Loucy (cell line): Measurements from ENCODE around the gene TSPAN10.
"Not testable (repeated sequence)": the region's sequence is repeated elsewhere in the genome, so short reads cannot be mapped to it uniquely, and the experiment has no call there.

Experiments
- H2AFZ ChIP-seq: fragments of 200-600 bp; sonication (generic); 2 replicates; pipeline ENCODE4 v1.6.0; 2016; ENCODE audit warnings: antibody characterized with exemption, mild to moderate bottlenecking, low read length, moderate library complexity
- H3F3A ChIP-seq: fragments of 200-600 bp; 2 replicates; pipeline ENCODE4 v1.6.0; 2016; ENCODE audit warnings: antibody characterized with exemption, low read depth, mild to moderate bottlenecking
- H3K27me3 ChIP-seq: fragments of 200-600 bp; sonication (generic); 2 replicates; pipeline ENCODE4 v1.6.1; 2014; ENCODE audit warnings: low read length, mild to moderate bottlenecking; ENCODE audit not compliant: insufficient read depth, poor library complexity, severe bottlenecking
- H3K36me3 ChIP-seq: fragments of 200-600 bp; sonication (generic); 2 replicates; pipeline ENCODE4 v1.6.1; 2016; ENCODE audit warnings: low read length; ENCODE audit not compliant: insufficient read depth
- H3K4me1 ChIP-seq: fragments of 200-600 bp; sonication (generic); 2 replicates; pipeline ENCODE4 v1.5.1; 2014; ENCODE audit warnings: low read length, mild to moderate bottlenecking; ENCODE audit not compliant: insufficient read depth, poor library complexity, severe bottlenecking
- H3K4me2 ChIP-seq: fragments of 200-600 bp; sonication (generic); 2 replicates; pipeline ENCODE4 v1.6.0; 2014; ENCODE audit warnings: antibody characterized with exemption, low read length, low read depth, mild to moderate bottlenecking; ENCODE audit not compliant: poor library complexity, severe bottlenecking
- H3K4me3 ChIP-seq: fragments of 200-600 bp; sonication (generic); 2 replicates; pipeline ENCODE4 v1.5.1; 2014; ENCODE audit warnings: low read length, mild to moderate bottlenecking, mixed read lengths; ENCODE audit not compliant: poor library complexity, severe bottlenecking
- H3K79me2 ChIP-seq: fragments of 200-600 bp; sonication (generic); 2 replicates; pipeline ENCODE4 v1.6.1; 2014; ENCODE audit warnings: low read length; ENCODE audit not compliant: insufficient read depth
- H3K9ac ChIP-seq: fragments of 200-600 bp; sonication (generic); 2 replicates; pipeline ENCODE4 v1.6.0; 2014; ENCODE audit warnings: mild to moderate bottlenecking, low read depth, low read length, moderate library complexity; ENCODE audit not compliant: poor library complexity, severe bottlenecking
- H3K9me2 ChIP-seq: fragments of 200-600 bp; sonication (generic); replicated peaks from 2 replicates; pipeline ENCODE4 v1.6.1; 2016; ENCODE audit warnings: low read depth, low read length, mixed read lengths
- H3K9me3 ChIP-seq: fragments of 200-600 bp; sonication (generic); 2 replicates; pipeline ENCODE4 v1.6.1; 2014; ENCODE audit warnings: mild to moderate bottlenecking, antibody characterized with exemption, low read length, low read depth; ENCODE audit not compliant: insufficient read depth
- H4K20me1 ChIP-seq: fragments of 200-600 bp; sonication (generic); 2 replicates; pipeline ENCODE4 v1.6.0; 2014; ENCODE audit warnings: antibody characterized with exemption, low read length, mild to moderate bottlenecking; ENCODE audit not compliant: insufficient read depth, poor library complexity, severe bottlenecking
- CTCF ChIP-seq: fragments of 200-600 bp; sonication (generic); conservative IDR thresholded peaks from 2 replicates; pipeline ENCODE4 v1.5.1; 2014; ENCODE audit warnings: mild to moderate bottlenecking, antibody characterized with exemption, low read length
- EZH2phosphoT487 ChIP-seq: fragments of 200-600 bp; IDR thresholded peaks from 2 replicates; pipeline ENCODE4 v1.6.1; 2018; ENCODE audit warnings: antibody characterized with exemption, mild to moderate bottlenecking, moderate library complexity, borderline replicate concordance

TSPAN10 gene

GRCh38 chr17:81612172-81612970, 24.6 kb upstream of the TSPAN10 start:
- Histone ChIP-seq H2AFZ (no peak overlapping the region), H3K4me1 (no peaks in the 10 kb centered on the region), H3K4me2 (no peak overlapping the region), H3F3A (no peaks in the 10 kb centered on the region), H3K27me3 (no peaks in the 10 kb centered on the region), H3K9me2 (no peaks in the 10 kb centered on the region), H3K79me2 (peaks cover 39% of the 10 kb centered on the region), H3K36me3 (peaks cover 58% of the 10 kb centered on the region; the same call in 1 of the 2 replicates), H3K4me3 (no peak overlapping the region), H3K9me3 (no peaks in the 10 kb centered on the region), H3K9ac (no peak overlapping the region), H4K20me1 (peaks cover 6% of the 10 kb centered on the region)
- no peak for TF ChIP-seq EZH2phosphoT487
- no peak for TF ChIP-seq CTCF

DNA sequence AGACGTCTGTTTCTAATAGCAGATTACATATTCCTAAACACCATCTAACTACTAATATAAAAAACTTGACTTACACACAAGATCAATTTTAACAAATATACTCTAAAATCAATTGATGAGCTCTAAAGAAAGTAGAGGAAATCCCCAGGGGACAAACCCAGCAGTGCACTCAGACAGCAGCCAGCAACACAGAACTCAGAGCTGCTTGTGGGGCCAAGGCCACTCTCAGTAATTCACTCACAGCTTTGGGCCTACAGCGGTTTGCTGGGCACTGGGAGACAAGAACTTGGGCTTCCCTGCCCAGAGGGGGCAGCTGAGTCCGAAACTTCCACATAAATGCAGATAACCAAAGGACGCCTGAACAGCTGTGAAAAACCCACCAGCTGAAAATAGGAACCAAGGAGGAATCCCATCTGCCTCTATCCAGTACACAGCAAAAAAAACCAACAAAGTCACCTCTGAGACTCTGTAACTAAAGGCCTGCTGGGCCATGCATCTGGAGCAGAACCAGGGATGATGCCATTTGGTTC, 21.5 kb upstream of the TSPAN10 start:
- Histone ChIP-seq H3F3A (no peaks in the 10 kb centered on the region), H3K27me3 (no peaks in the 10 kb centered on the region), H3K4me2 (no peak overlapping the region), H3K36me3 (peaks cover 36% of the 10 kb centered on the region; the same call in 1 of the 2 replicates), H3K4me3 (no peak overlapping the region), H3K4me1 (no peaks in the 10 kb centered on the region), H3K9me2 (no peaks in the 10 kb centered on the region), H3K79me2 (peaks cover 39% of the 10 kb centered on the region), H2AFZ (no peak overlapping the region), H3K9ac (no peak overlapping the region), H4K20me1 (peaks cover 7% of the 10 kb centered on the region), H3K9me3 (no peaks in the 10 kb centered on the region)
- no peak for TF ChIP-seq CTCF
- no peak for TF ChIP-seq EZH2phosphoT487

GRCh38 chr17:81616877-81617276, 20.1 kb upstream of the TSPAN10 start:
- Histone ChIP-seq H2AFZ (no peak overlapping the region), H3F3A (no peaks in the 10 kb centered on the region), H3K4me2 (no peak overlapping the region), H3K9ac (no peak overlapping the region), H3K27me3 (no peaks in the 10 kb centered on the region), H3K36me3 (peaks cover 49% of the 10 kb centered on the region), H4K20me1 (peaks cover 12% of the 10 kb centered on the region), H3K9me3 (no peaks in the 10 kb centered on the region), H3K9me2 (no peaks in the 10 kb centered on the region), H3K4me3 (no peak overlapping the region), H3K79me2 (peaks cover 39% of the 10 kb centered on the region), H3K4me1 (no peaks in the 10 kb centered on the region)
- TF ChIP-seq CTCF (no peak), EZH2phosphoT487 (no peak)

GRCh38 chr17:81618307-81618706, 18.7 kb upstream of the TSPAN10 start:
- H3K4me3 ChIP-seq, H3K27me3 ChIP-seq, H3K9me3 ChIP-seq, H2AFZ ChIP-seq, H3F3A ChIP-seq, H3K9ac ChIP-seq, H3K4me1 ChIP-seq, H3K4me2 ChIP-seq, H3K9me2 ChIP-seq: not testable (repeated sequence)
- H4K20me1 ChIP-seq, result peaks cover 12% of the 10 kb centered on the region
- peaks cover 31% of the 10 kb centered on the region for H3K79me2 ChIP-seq
- H3K36me3 ChIP-seq, result peaks cover 47% of the 10 kb centered on the region
